ENCODE measurements around the gene KCNT1.
A peak's percentile ranks its signal among the peaks of the same experiment; 100 is the strongest.

The KCNT1 gene

DNA sequence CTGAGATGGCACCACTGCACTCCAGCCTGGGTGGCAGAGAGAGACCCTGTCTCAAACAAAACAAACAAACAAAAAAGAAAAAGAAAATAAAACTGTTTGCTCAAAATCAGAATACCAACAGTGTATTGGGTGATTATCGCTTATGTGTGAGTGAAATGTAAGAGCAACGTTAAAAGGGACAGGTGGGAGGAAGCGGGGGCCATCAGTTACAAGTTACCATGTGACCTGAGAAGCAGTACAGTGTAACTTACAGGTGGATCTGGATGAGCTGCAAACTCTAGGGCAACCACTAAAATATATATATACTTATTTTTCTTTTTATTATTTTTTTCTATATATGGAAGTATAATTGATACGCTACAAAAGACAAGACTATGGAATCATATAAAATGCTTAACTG, 93.4 kb downstream of the KCNT1 start:
- H3K36me3 ChIP-seq (ENCODE audit: control insufficient read depth, low read length): no peaks in the 10 kb centered on the region
- no peaks in the 10 kb centered on the region for H3K27me3 ChIP-seq (ENCODE audit: control insufficient read depth, low read length)
- H3K4me2 ChIP-seq (ENCODE audit: low read length): no peak overlapping the region
- H3K4me1 ChIP-seq (ENCODE audit: control insufficient read depth, low read length): no peaks in the 10 kb centered on the region
- no peaks in the 10 kb centered on the region for H3K9me2 ChIP-seq (replicated peaks; ENCODE audit: control insufficient read depth, low read length)
- H4K20me1 ChIP-seq (ENCODE audit: control insufficient read depth, insufficient read depth, low read depth, low read length): no peaks in the 10 kb centered on the region
- no peak for TF ChIP-seq EZH2phosphoT487 (IDR thresholded peaks at IDR 0.05; ENCODE audit: borderline replicate concordance, low read length)
- TF ChIP-seq, protein P1, sequence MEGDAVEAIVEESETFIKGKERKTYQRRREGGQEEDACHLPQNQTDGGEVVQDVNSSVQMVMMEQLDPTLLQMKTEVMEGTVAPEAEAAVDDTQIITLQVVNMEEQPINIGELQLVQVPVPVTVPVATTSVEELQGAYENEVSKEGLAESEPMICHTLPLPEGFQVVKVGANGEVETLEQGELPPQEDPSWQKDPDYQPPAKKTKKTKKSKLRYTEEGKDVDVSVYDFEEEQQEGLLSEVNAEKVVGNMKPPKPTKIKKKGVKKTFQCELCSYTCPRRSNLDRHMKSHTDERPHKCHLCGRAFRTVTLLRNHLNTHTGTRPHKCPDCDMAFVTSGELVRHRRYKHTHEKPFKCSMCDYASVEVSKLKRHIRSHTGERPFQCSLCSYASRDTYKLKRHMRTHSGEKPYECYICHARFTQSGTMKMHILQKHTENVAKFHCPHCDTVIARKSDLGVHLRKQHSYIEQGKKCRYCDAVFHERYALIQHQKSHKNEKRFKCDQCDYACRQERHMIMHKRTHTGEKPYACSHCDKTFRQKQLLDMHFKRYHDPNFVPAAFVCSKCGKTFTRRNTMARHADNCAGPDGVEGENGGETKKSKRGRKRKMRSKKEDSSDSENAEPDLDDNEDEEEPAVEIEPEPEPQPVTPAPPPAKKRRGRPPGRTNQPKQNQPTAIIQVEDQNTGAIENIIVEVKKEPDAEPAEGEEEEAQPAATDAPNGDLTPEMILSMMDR (IDR thresholded peaks at IDR 0.05; ENCODE audit: low read depth, low read length, poor library complexity, severe bottlenecking): no peak
- no peaks in the 10 kb centered on the region for H3K9me3 ChIP-seq (ENCODE audit: control insufficient read depth, insufficient read depth, low read length)
- H3F3A ChIP-seq (ENCODE audit: control insufficient read depth, insufficient read depth): no peaks in the 10 kb centered on the region
- H3K79me2 ChIP-seq (ENCODE audit: control insufficient read depth, low read length): no peaks in the 10 kb centered on the region
- no peak overlapping the region for H3K4me3 ChIP-seq (ENCODE audit: low read length)
- no peak overlapping the region for H3K27ac ChIP-seq (ENCODE audit: low read depth, low read length)

DNA sequence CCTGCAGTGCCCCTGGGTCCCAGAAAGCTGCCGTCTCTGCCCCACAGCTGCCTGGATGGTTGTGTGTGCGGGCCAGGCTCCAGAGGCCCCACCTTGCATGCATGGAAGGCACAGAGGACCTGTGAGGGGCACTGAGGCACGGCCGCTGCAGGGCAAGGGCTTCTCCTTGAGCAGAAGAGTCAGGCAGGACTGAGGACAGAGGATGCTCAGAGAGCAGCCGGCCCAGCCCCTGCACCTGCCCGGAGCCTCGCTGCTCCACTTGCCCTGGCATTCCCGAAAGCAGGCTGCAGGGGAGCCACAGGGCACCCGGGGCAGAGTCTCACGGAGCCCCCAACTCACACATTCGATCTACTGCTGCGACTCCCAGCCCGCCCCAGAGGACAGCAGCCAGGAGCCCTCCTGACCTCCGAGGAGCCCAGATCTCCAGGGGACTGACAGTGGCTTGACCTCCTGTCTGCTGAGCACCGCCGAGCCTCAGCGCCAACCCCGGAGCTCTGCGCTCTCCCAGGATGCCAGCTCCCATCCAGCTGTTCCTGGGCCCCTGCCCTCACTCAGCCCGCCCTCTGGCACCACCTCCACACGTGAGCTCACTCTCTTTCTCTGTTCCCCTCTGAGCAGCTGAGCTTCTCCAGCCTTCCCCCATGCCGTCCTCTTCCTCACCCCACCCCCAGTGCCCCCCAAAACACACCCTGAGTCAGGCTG, 95.0 kb downstream of the KCNT1 start:
- H3K79me2 ChIP-seq (ENCODE audit: control insufficient read depth, low read length): no peaks in the 10 kb centered on the region
- TF ChIP-seq, protein P1 (IDR thresholded peaks at IDR 0.05; ENCODE audit: low read depth, low read length, poor library complexity, severe bottlenecking): no peak
- TF ChIP-seq EZH2phosphoT487 (IDR thresholded peaks at IDR 0.05; ENCODE audit: borderline replicate concordance, low read length): no peak
- no peaks in the 10 kb centered on the region for H3F3A ChIP-seq (ENCODE audit: control insufficient read depth, insufficient read depth)
- no peak overlapping the region for H3K4me2 ChIP-seq (ENCODE audit: low read length)
- H3K4me3 ChIP-seq (ENCODE audit: low read length): no peak overlapping the region
- H3K36me3 ChIP-seq (ENCODE audit: control insufficient read depth, low read length): no peaks in the 10 kb centered on the region
- H4K20me1 ChIP-seq (ENCODE audit: control insufficient read depth, insufficient read depth, low read depth, low read length): no peaks in the 10 kb centered on the region
- no peaks in the 10 kb centered on the region for H3K4me1 ChIP-seq (ENCODE audit: control insufficient read depth, low read length)
- H3K9me2 ChIP-seq (replicated peaks; ENCODE audit: control insufficient read depth, low read length): no peaks in the 10 kb centered on the region
- H3K9me3 ChIP-seq (ENCODE audit: control insufficient read depth, insufficient read depth, low read length): no peaks in the 10 kb centered on the region
- no peaks in the 10 kb centered on the region for H3K27me3 ChIP-seq (ENCODE audit: control insufficient read depth, low read length)
- no peak overlapping the region for H3K27ac ChIP-seq (ENCODE audit: low read depth, low read length)

DNA sequence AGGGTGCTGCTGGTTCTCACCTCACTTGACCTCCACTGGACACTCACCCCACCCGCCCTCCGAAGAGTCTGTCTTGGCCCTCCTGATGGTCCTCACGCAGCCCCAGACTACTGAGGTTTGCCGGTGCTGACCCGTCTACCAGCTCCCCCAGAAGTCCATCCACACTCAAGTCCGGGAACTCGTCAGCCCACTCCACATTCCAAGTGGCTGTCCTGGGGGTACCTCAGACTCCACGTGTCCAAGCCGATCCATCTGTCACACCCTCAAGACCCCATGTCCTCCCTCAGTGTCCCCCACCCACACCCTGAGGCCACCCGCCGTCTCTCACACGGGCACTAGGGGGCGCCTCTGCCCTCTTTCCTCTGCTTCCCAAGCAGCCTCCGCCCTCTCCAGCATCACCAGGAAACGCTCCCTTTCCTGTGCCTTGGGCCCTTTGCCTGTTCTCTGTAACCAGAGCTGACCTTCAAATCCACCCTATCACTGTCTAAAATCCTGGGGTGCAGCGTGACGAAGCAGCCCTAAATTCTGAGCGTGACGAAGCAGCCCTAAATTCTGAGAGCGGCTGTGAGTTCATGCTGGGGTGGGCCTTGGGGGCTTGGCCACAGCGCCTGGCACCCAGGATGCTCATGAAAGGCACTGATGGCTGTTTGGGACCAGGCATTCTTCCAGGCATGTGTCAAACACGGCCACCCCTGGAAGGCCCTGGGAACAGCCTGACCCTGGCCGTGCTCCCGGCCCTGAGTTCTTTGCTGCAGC, 95.7 kb downstream of the KCNT1 start:
- Histone ChIP-seq H3F3A (ENCODE audit: control insufficient read depth, insufficient read depth) (no peaks in the 10 kb centered on the region), H3K9me2 (replicated peaks; ENCODE audit: control insufficient read depth, low read length) (no peaks in the 10 kb centered on the region), H3K4me1 (ENCODE audit: control insufficient read depth, low read length) (no peaks in the 10 kb centered on the region), H3K9me3 (ENCODE audit: control insufficient read depth, insufficient read depth, low read length) (no peaks in the 10 kb centered on the region), H3K4me3 (ENCODE audit: low read length) (no peak overlapping the region), H4K20me1 (ENCODE audit: control insufficient read depth, insufficient read depth, low read depth, low read length) (no peaks in the 10 kb centered on the region), H3K27ac (ENCODE audit: low read depth, low read length) (no peak overlapping the region), H3K79me2 (ENCODE audit: control insufficient read depth, low read length) (no peaks in the 10 kb centered on the region), H3K4me2 (ENCODE audit: low read length) (no peak overlapping the region), H3K36me3 (ENCODE audit: control insufficient read depth, low read length) (no peaks in the 10 kb centered on the region), H3K27me3 (ENCODE audit: control insufficient read depth, low read length) (no peaks in the 10 kb centered on the region)
- TF ChIP-seq EZH2phosphoT487 (IDR thresholded peaks at IDR 0.05; ENCODE audit: borderline replicate concordance, low read length): no peak
- TF ChIP-seq, protein P1 (IDR thresholded peaks at IDR 0.05; ENCODE audit: low read depth, low read length, poor library complexity, severe bottlenecking): peak; percentile 95

Measured in DOHH2 (cell line).